A549 (cell line): Measurements from ENCODE around the gene IQGAP2. TPM values are rescaled to one million over a fixed set of nuclear protein-coding genes. Genes with fewer than 3 reads are reported as not detected.

Experiments
- ATAC-seq, 2 experiments: fragments of 200-7000 bp in 1 of 2; fragments of >200 bp in 1 of 2; cut with Nextera tagmentation in 1 of 2; cut with Tn5 transposase in 1 of 2; 3 replicates each; pipeline versions ENCODE4 v1.8.0 to v1.9.1; 2018 to 2020; ENCODE audit warnings: mild to moderate bottlenecking in 1 of 2, moderate library complexity in 1 of 2
- CTCF ChIA-PET: fragments of 300-600 bp; sonication (Branson Sonifier 250); formaldehyde crosslinking; extraction: SDS; loops from one replicate; lab custom pipeline; 2021; ENCODE audit warnings: antibody characterized with exemption, inconsistent platforms; lab: Yijun Ruan, JAX
- POLR2A ChIA-PET: fragments of 350-600 bp; formaldehyde crosslinking; extraction: SDS; loops from one replicate; lab custom pipeline; 2021; ENCODE audit warnings: antibody characterized with exemption, inconsistent platforms; lab: Yijun Ruan, JAX
- DNase-seq, 2 experiments: peaks; one replicate each; pipeline versions ENCODE4 v3.0.0 to v3.0.0-alpha.2; 2011 to 2016; ENCODE audit warnings: low read depth in 1 of 2, low spot score in 1 of 2
- FAIRE-seq: peaks from 2 replicates; lab custom pipeline; 2011; peaks lifted over from hg19 to GRCh38; lab: Jason Lieb, UNC
- H3K27ac ChIP-seq, 2 experiments: fragments of >200 bp; sonication (Bioruptor Twin); formaldehyde crosslinking; 3 replicates each; pipeline ENCODE4 v1.5.1; 2016 to 2017
- H3K4me1 ChIP-seq: fragments of >200 bp; sonication (Bioruptor Twin); formaldehyde crosslinking; 3 replicates; pipeline ENCODE4 v1.6.1; 2016
- H3K4me2 ChIP-seq: fragments of >200 bp; sonication (Bioruptor Twin); formaldehyde crosslinking; 3 replicates; pipeline ENCODE4 v1.6.1; 2016
- H3K4me3 ChIP-seq: fragments of >200 bp; sonication (Bioruptor Twin); formaldehyde crosslinking; 3 replicates; pipeline ENCODE4 v1.5.1; 2016
- H3K9me3 ChIP-seq: fragments of >200 bp; sonication (Bioruptor Twin); formaldehyde crosslinking; 3 replicates; pipeline ENCODE4 v1.6.1; 2016
- BHLHE40 ChIP-seq: IDR thresholded peaks from 2 replicates; pipeline ENCODE4 v1.6.1; 2012; ENCODE audit warnings: low read depth, low read length, inconsistent platforms
- CBX2 ChIP-seq: fragments of 200-600 bp; sonication (generic); IDR thresholded peaks from 2 replicates; pipeline ENCODE4 v1.6.1; 2016; ENCODE audit warnings: low read depth, mild to moderate bottlenecking, borderline replicate concordance
- CBX8 ChIP-seq: fragments of 200-600 bp; sonication (generic); IDR thresholded peaks from 2 replicates; pipeline ENCODE4 v1.6.1; 2016
- CEBPB ChIP-seq, 2 experiments: fragments of >200 bp in 1 of 2; sonication (Bioruptor Twin) in 1 of 2; formaldehyde crosslinking in 1 of 2; IDR thresholded peaks; 2 replicates each; pipeline ENCODE4 v1.6.1; 2012 to 2016
- CHD2 ChIP-seq: fragments of 150-350 bp; IDR thresholded peaks from 2 replicates; pipeline ENCODE4 v1.6.1; 2014; ENCODE audit warnings: low read length; ENCODE audit not compliant: partially characterized antibody
- EP300 ChIP-seq, 2 experiments: fragments of >200 bp; sonication (Bioruptor Twin); formaldehyde crosslinking; IDR thresholded peaks; 2 replicates in 1 of 2; 3 replicates in 1 of 2; pipeline ENCODE4 v1.6.1; 2016 to 2017
- ESRRA ChIP-seq: fragments of 150-350 bp; IDR thresholded peaks from 2 replicates; pipeline ENCODE4 v1.6.1; 2014; ENCODE audit warnings: mild to moderate bottlenecking, low read length, borderline replicate concordance
- HEYL ChIP-seq: fragments of 250-450 bp; sonication (Bioruptor Pico); IDR thresholded peaks from 2 replicates; pipeline ENCODE4 v1.8.0; 2021; ENCODE audit warnings: mild to moderate bottlenecking, moderate library complexity
- HOXA7 ChIP-seq: fragments of 250-450 bp; sonication (Bioruptor Pico); IDR thresholded peaks from 2 replicates; pipeline ENCODE4 v1.5.0; 2020; ENCODE audit warnings: mild to moderate bottlenecking, moderate library complexity
- MAFK ChIP-seq: fragments of 450-650 bp; IDR thresholded peaks from 2 replicates; pipeline ENCODE4 v1.6.1; 2014; ENCODE audit not compliant: partially characterized antibody
- MAZ ChIP-seq: fragments of 150-350 bp; IDR thresholded peaks from 2 replicates; pipeline ENCODE4 v1.6.1; 2014; ENCODE audit warnings: antibody characterized with exemption, low read depth, low read length, borderline replicate concordance
- PHF8 ChIP-seq: fragments of 200-600 bp; sonication (generic); IDR thresholded peaks from 2 replicates; pipeline ENCODE4 v1.6.1; 2016; ENCODE audit warnings: low read depth, mild to moderate bottlenecking, antibody characterized with exemption, moderate library complexity, borderline replicate concordance
- POLR2A ChIP-seq: IDR thresholded peaks from 2 replicates; pipeline ENCODE4 v1.6.1; 2012; ENCODE audit warnings: mild to moderate bottlenecking, low read length
- POLR2AphosphoS2 ChIP-seq: conservative IDR thresholded peaks from 2 replicates; pipeline ENCODE4 v1.6.1; 2012; ENCODE audit warnings: low read length, improper control_type of control experiment, inconsistent platforms
- RFX5 ChIP-seq: fragments of 450-650 bp; IDR thresholded peaks from 2 replicates; pipeline ENCODE4 v1.7.1; 2014; ENCODE audit warnings: antibody characterized with exemption, mild to moderate bottlenecking, moderate library complexity
- SMC3 ChIP-seq: fragments of >200 bp; sonication (Bioruptor Twin); formaldehyde crosslinking; IDR thresholded peaks from 3 replicates; pipeline ENCODE4 v1.6.1; 2018; ENCODE audit warnings: inconsistent platforms
- SREBF2 ChIP-seq: fragments of 450-650 bp; IDR thresholded peaks from 2 replicates; pipeline ENCODE4 v1.6.1; 2014; ENCODE audit warnings: mild to moderate bottlenecking, moderate library complexity
- TP53 ChIP-seq: fragments of 250-450 bp; sonication (Bioruptor Pico); IDR thresholded peaks from 2 replicates; pipeline ENCODE4 v1.5.0; 2021; ENCODE audit warnings: mild to moderate bottlenecking, moderate library complexity
- ZC3H11A ChIP-seq: fragments of 450-650 bp; IDR thresholded peaks from 2 replicates; pipeline ENCODE4 v1.6.1; 2014; ENCODE audit warnings: antibody characterized with exemption, mild to moderate bottlenecking
- ZFP36 ChIP-seq: fragments of 450-650 bp; IDR thresholded peaks from 2 replicates; pipeline ENCODE4 v1.6.1; 2014; ENCODE audit warnings: borderline replicate concordance; ENCODE audit not compliant: partially characterized antibody
- ZSCAN20 ChIP-seq: fragments of 250-450 bp; sonication (Bioruptor Pico); IDR thresholded peaks from 2 replicates; pipeline ENCODE4 v1.8.0; 2022; ENCODE audit warnings: mild to moderate bottlenecking, moderate library complexity
- WGBS: methylation state at CpG from one replicate; pipeline ENCODE4 v1.1.6; 2017; ENCODE audit errors: missing lambda C conversion rate; 5-methylcytosine and 5-hydroxymethylcytosine counted together
- polyA plus RNA-seq, 4 experiments: library from polyadenylated mRNA; depleted of rRNA in 3 of 4; stranded (reverse); fragments of >200 nt; fragmentation: RNase III in 1 of 4; extraction: RNeasy Plus Mini Kit Qiagen cat#74134 plus additional on column Dnase treatment in 1 of 4; gene quantifications; 2 replicates in 3 of 4; 3 replicates in 1 of 4; pipeline ENCODE4 v1.2.3, GENCODE V29; 2011 to 2017
- TF ChIP-seq, protein P1 (sequence below): fragments of >200 bp; sonication (Bioruptor Twin); formaldehyde crosslinking; IDR thresholded peaks from 3 replicates; pipeline ENCODE4 v1.6.1; 2016
- TF ChIP-seq, protein P2 (sequence below): fragments of >200 bp; sonication (Bioruptor Twin); formaldehyde crosslinking; IDR thresholded peaks from 2 replicates; pipeline ENCODE4 v1.6.1; 2016
- TF ChIP-seq, protein P3 (sequence below): IDR thresholded peaks from 2 replicates; pipeline ENCODE4 v1.6.1; 2012
- TF ChIP-seq, protein P4 (sequence below): fragments of 250-450 bp; sonication (Bioruptor Pico); IDR thresholded peaks from 2 replicates; pipeline ENCODE4 v1.5.0; 2020; ENCODE audit warnings: low read depth, mild to moderate bottlenecking, moderate library complexity

The IQGAP2 gene
- polyA plus RNA-seq, 2 of the 4 experiments (the other 2 are of a cell fraction): 5.3 to 10.1 TPM

DNA sequence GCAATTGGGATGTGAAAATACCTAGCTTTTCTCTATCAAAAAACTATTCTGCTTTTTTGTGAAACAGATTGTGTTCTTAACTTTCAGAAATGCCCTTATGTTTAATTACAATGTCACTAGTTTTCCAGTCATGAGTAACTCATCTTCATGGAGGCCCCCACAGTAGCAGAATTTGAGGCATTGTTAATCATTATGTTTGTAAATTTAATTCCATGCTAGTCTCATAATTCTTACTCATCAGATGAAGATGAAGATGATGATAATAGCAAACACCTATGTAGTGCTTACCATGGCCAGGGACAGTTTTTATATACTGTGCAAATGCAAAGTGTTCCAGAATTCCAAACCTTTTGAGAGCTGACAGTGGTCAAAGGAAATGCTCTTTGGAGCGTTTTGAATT lies 285.1 kb downstream of the IQGAP2 start (continued):
- TF ChIP-seq BHLHE40 (no peak), POLR2A (no peak), ZSCAN20 (CRISPR knock-in tag) (no peak)
- TF ChIP-seq, protein P1, sequence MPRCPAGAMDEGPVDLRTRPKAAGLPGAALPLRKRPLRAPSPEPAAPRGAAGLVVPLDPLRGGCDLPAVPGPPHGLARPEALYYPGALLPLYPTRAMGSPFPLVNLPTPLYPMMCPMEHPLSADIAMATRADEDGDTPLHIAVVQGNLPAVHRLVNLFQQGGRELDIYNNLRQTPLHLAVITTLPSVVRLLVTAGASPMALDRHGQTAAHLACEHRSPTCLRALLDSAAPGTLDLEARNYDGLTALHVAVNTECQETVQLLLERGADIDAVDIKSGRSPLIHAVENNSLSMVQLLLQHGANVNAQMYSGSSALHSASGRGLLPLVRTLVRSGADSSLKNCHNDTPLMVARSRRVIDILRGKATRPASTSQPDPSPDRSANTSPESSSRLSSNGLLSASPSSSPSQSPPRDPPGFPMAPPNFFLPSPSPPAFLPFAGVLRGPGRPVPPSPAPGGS: no peak
- TF ChIP-seq, protein P2, sequence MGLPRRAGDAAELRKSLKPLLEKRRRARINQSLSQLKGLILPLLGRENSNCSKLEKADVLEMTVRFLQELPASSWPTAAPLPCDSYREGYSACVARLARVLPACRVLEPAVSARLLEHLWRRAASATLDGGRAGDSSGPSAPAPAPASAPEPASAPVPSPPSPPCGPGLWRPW: no peak

DNA sequence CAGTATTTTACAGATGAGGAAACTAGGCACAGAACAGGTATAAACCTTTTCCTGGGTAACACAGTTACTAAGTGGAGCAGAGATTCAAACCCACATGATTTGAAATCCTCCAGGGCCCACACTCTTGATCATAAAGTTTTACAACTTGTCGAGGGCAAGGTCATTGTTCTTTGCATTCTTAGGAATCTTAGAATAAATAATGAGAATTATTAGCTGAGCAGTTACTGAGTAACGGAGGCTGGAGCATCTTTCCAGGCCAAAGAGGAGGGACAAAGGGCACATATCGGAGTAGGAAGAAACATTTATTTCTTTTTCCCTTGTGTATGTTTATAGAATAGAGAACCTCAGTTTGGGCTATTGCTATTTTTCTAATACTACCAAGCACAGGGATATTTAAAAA lies 285.8 kb downstream of the IQGAP2 start:
- Histone ChIP-seq H3K4me2 (peak overlapping the region; percentile 32), H3K9me3 (no peaks in the 10 kb centered on the region), H3K4me3 (no peak overlapping the region), H3K27ac (peak overlapping the region in 1 of 2 experiments; percentile 59; a peak in 1 of 6 replicates), H3K4me1 (peaks cover 31% of the 10 kb centered on the region)
- ChIA-PET CTCF (interaction anchor here (1.7 kb wide), 1 partner anchor 16 kb away, joined by 6 read pairs; no protein-coding TSS in a partner anchor), POLR2A (no interaction called here)
- WGBS: 48% methylated on average over 3 of the region's 3 CpGs
- no peak for FAIRE-seq
- TF ChIP-seq POLR2AphosphoS2: no peak
- ATAC-seq: no peak; a peak in 1 of 6 replicates
- no peak for DNase-seq

DNA sequence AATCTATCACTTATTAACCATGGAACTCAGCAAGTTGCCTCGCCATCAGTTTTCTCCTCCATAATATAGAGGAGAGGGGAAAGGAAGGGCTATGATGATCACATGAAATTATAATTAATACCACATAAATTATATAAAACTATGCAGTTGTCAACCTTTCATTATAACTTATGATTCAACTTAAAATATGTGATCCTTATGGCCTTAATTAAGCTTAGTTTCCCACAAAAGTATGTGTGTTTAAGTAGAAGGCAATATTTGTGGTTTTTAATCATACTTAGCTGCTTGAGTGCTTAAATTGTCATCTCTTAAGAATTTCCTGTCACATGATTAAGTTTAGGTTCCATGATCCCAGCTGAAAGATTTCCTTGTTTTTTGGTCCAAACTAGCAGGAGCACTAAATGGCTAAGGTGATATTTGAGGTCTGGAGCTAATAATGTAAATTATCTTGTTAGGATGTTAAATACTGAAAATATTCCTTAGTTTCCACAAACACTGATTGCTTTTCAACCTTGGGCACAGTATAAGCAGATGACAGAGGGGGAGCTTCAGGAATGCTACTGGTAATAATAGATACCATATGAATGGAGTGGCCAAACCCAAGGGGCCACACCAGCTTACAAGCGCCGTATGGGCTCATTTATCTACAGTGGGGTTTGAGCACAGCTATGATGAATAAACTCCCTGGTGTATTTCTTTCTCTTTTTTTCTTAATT lies 286.4 kb downstream of the IQGAP2 start:
- POLR2A ChIA-PET: interaction anchor here (0.9 kb wide), 1 partner anchor 11 kb away, joined by 3 read pairs; no protein-coding TSS in a partner anchor
- whole genome bisulfite sequencing: 85% methylated on average over 3 of the region's 3 CpGs
- no peak for TF ChIP-seq EP300 (IDR thresholded peaks at IDR 0.05)
- no peak for TF ChIP-seq MAFK
- no peak for TF ChIP-seq CHD2
- no peak for TF ChIP-seq CBX8
- no peak for TF ChIP-seq SMC3
- TF ChIP-seq PHF8: no peak
- no peak for TF ChIP-seq RFX5
- no peak overlapping the region for H3K4me3 ChIP-seq
- H3K27ac ChIP-seq: peak overlapping the region; percentile 34 to 59; a peak in 2 of 6 replicates
- peak overlapping the region; percentile 32 for H3K4me2 ChIP-seq
- FAIRE-seq (no peak), DNase-seq (peak in 1 of 2 experiments; percentile 6), ATAC-seq (no peak)
- CTCF ChIA-PET: interaction anchor here (0.7 to 2.0 kb wide), 4 partner anchors 8 to 178 kb away, joined by 3 to 7 read pairs (median 3); no protein-coding TSS in a partner anchor
- no peaks in the 10 kb centered on the region for H3K9me3 ChIP-seq
- H3K4me1 ChIP-seq: peaks cover 31% of the 10 kb centered on the region

DNA sequence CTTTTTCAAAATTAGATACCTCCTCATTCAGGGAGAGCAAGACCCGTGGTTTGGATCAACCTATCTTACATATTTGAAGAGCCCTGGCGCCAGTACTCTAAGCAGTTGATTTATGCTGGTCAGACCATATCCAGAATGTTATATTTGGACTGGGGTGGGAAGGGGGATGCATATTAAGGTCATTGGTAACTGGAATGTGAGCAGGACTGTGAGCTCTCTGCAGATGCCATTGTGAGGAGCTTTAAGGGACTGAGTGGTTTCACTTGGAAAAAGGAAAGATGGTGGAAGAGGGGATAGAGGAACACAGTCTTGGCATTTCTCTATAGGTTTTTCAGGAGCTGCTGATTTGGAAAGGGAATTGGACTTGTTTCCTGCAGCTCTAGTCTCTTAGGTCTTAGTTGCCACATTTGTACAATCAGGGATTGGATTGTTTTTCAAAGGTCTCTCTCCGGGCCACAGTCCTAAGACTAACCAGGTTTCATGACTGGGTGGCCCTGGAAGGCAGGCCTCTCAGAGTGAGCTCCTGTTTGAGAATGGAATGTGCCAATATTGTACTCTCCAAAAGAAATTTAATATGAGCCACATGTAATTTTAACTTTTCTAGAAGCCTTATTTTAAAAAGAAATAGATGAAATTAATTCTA lies 287.1 kb downstream of the IQGAP2 start:
- Histone ChIP-seq H3K27ac (peak overlapping the region; percentile 34 to 59; a peak in 2 of 6 replicates), H3K4me1 (peaks cover 31% of the 10 kb centered on the region), H3K9me3 (no peaks in the 10 kb centered on the region), H3K4me2 (no peak overlapping the region; the same call in 2 of the 3 replicates), H3K4me3 (no peak overlapping the region)
- ChIA-PET POLR2A (interaction anchor here (0.9 kb wide), 1 partner anchor 11 kb away, joined by 3 read pairs; no protein-coding TSS in a partner anchor), CTCF (interaction anchor here (0.7 to 2.0 kb wide), 4 partner anchors 8 to 177 kb away, joined by 3 to 7 read pairs (median 3); no protein-coding TSS in a partner anchor)
- 79% methylated on average over 3 of the region's 3 CpGs for WGBS
- DNase-seq (no peak), FAIRE-seq (no peak), ATAC-seq (no peak)
- TF ChIP-seq ZC3H11A (no peak), SREBF2 (no peak), POLR2AphosphoS2 (no peak), BHLHE40 (no peak), TP53 (CRISPR knock-in tag) (no peak), CEBPB (IDR thresholded peaks at IDR 0.05) (no peak), ZFP36 (no peak), SMC3 (no peak), HOXA7 (no peak), ESRRA (no peak), PHF8 (no peak), HEYL (CRISPR knock-in tag) (no peak), CBX2 (no peak), MAZ (no peak)
- TF ChIP-seq, protein P3, sequence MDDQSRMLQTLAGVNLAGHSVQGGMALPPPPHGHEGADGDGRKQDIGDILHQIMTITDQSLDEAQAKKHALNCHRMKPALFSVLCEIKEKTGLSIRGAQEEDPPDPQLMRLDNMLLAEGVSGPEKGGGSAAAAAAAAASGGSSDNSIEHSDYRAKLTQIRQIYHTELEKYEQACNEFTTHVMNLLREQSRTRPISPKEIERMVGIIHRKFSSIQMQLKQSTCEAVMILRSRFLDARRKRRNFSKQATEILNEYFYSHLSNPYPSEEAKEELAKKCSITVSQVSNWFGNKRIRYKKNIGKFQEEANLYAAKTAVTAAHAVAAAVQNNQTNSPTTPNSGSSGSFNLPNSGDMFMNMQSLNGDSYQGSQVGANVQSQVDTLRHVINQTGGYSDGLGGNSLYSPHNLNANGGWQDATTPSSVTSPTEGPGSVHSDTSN: no peak
- TF ChIP-seq, protein P2: no peak
- TF ChIP-seq, protein P4, sequence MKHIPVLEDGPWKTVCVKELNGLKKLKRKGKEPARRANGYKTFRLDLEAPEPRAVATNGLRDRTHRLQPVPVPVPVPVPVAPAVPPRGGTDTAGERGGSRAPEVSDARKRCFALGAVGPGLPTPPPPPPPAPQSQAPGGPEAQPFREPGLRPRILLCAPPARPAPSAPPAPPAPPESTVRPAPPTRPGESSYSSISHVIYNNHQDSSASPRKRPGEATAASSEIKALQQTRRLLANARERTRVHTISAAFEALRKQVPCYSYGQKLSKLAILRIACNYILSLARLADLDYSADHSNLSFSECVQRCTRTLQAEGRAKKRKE: no peak
